Measurements from ENCODE around the gene IL25.

The IL25 gene

GRCh38 chr14:23406725-23407355, 34.2 kb downstream of the IL25 start:
- peaks cover 52 to 97% (median 72%) of the 10 kb centered on the region in 11 experiments for H3K27me3 ChIP-seq
- no peak for TF ChIP-seq Cebpa-rat (IDR thresholded peaks at IDR 0.05)
- H3K4me2 ChIP-seq: peak overlapping the region in 9 of 11 experiments; percentile 51 to 94 (median 82); a peak in 17 of 22 replicates
- H3K9me3 ChIP-seq (replicated peaks in 1 of 11): no peaks in the 10 kb centered on the region
- no peak overlapping the region for H3K4me3 ChIP-seq
- no peaks in the 10 kb centered on the region for H3K36me3 ChIP-seq
- H3K4me1 ChIP-seq: peaks cover 7 to 32% (median 28%) of the 10 kb centered on the region in 10 experiments; a peak in 17 of 20 replicates
- H4K20me1 ChIP-seq: peaks cover 0 to 67% (median 48%) of the 10 kb centered on the region in 11 experiments; a peak in 16 of 22 replicates
- H3K9ac ChIP-seq: no peak overlapping the region
- no peak overlapping the region for H3K27ac ChIP-seq

DNA sequence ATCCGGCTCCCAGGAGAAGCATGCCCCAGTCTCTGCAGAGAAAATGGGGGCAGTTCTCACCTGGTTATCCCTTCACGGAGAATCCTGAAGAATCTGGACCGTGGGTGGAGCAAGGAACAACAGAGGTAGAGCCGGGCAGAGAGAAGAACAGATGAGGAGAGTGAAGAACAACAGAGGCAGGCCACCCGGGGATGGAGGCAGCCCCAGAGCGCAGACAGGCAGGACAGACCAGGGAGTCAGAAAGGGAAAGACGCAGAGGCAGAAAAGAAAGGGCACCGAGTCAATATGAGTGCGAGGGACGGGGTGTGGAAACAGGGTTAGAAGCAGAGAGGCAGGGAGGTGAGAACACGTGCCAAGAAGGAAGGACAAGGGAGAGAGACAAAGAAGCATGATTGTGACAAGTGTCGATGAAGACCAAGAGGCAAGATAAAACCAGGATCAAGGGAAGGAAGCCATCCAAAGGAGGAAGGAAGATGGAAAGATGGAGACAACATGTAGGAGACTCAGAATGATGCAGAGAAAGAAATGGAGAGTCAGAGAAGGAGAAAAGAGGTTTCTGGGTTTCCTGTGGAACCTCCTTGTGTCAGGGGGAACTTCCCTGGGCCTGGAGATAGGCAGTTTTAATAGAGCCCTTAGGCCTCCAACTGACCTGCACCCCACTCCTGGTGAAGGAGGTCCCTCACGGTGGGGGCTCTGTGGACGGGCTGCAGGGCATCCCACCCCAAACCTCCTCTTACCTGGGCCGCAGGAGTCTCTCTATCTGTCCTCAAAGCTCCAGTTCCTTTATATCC, 35.1 kb downstream of the IL25 start, which contains the start of gene MYH6:
TSS of gene MYH6 (minus strand) at position 758 of the 791 bp plus-strand sequence. CDS start 1,050 bp downstream, outside the sequence.
- Histone ChIP-seq H3K4me1 (peaks cover 7 to 32% (median 28%) of the 10 kb centered on the region in 10 experiments; a peak in 17 of 20 replicates), H4K20me1 (peaks cover 0 to 72% (median 48%) of the 10 kb centered on the region in 11 experiments; a peak in 16 of 22 replicates), H3K27ac (no peak within 1 kb of the TSS), H3K9me3 (replicated peaks in 1 of 11) (no peaks in the 10 kb centered on the region), H3K36me3 (no peaks in the 10 kb centered on the region), H3K9ac (no peak within 1 kb of the TSS), H3K27me3 (peaks cover 52 to 88% (median 68%) of the 10 kb centered on the region in 11 experiments), H3K4me2 (peak within 1 kb of the TSS in 6 of 11 experiments; percentile 71 to 94 (median 86); a peak in 8 of 22 replicates), H3K4me3 (no peak within 1 kb of the TSS)
- TF ChIP-seq Cebpa-rat (IDR thresholded peaks at IDR 0.05): no peak

DNA sequence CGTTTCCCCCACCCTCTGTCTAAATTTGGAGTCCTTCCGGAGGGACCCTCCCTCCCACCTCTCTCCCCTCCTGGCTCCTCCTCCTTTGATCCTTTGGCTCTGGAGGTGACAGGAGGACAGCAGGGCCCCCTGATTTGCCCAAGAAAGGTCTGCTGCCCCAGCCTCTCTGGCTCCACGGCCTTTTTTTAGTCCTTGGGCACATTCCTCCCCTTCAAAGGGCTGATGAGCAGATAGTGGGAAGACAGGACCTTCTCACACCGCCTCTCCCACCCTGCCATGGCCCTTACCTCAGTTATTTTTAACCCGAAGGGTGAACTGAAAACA, 35.7 kb downstream of the IL25 start:
- Histone ChIP-seq H3K36me3 (no peaks in the 10 kb centered on the region), H3K4me3 (no peak overlapping the region), H3K4me1 (peaks cover 7 to 32% (median 28%) of the 10 kb centered on the region in 10 experiments; a peak in 17 of 20 replicates), H3K27ac (no peak overlapping the region), H3K9ac (no peak overlapping the region), H3K27me3 (peaks cover 48 to 83% (median 63%) of the 10 kb centered on the region in 11 experiments), H4K20me1 (peaks cover 0 to 69% (median 45%) of the 10 kb centered on the region in 11 experiments; a peak in 16 of 22 replicates), H3K4me2 (no peak overlapping the region), H3K9me3 (replicated peaks in 1 of 11) (no peaks in the 10 kb centered on the region)
- no peak for TF ChIP-seq Cebpa-rat (IDR thresholded peaks at IDR 0.05)

DNA sequence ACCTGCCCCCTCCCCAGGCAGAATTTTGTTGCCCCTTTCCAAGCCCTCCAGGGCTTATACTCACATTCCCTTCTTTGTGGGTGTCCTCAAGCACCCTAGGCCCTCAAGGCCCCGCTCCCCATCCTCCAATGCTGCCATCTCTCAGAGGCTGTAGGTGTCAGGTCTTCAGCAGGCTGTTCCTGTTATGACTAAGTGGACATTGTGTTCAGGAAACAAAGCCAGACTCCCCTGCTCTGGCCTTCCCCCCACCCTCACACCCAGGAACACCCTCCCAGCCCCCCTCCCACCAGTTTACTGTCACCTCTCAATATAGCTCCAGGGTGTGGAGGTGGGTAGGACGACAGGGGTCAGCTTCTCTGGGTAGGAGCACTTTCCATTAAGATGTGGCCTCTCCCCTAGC, 36.9 kb downstream of the IL25 start:
- Histone ChIP-seq H3K4me1 (peaks cover 7 to 31% (median 27%) of the 10 kb centered on the region in 10 experiments; a peak in 17 of 20 replicates), H4K20me1 (peaks cover 0 to 58% (median 33%) of the 10 kb centered on the region in 11 experiments; a peak in 16 of 22 replicates), H3K27me3 (peaks cover 36 to 71% (median 51%) of the 10 kb centered on the region in 11 experiments), H3K27ac (no peak overlapping the region), H3K9me3 (replicated peaks in 1 of 11) (no peaks in the 10 kb centered on the region), H3K4me2 (no peak overlapping the region), H3K9ac (no peak overlapping the region), H3K4me3 (no peak overlapping the region), H3K36me3 (no peaks in the 10 kb centered on the region)
- no peak for TF ChIP-seq Cebpa-rat (IDR thresholded peaks at IDR 0.05)

- Histone ChIP-seq H3K4me3 (no peak overlapping the region), H3K27ac (no peak overlapping the region), H3K36me3 (no peaks in the 10 kb centered on the region), H4K20me1 (peaks cover 0 to 52% (median 27%) of the 10 kb centered on the region in 11 experiments; a peak in 16 of 22 replicates), H3K9me3 (replicated peaks in 1 of 11) (no peaks in the 10 kb centered on the region), H3K4me1 (peaks cover 7 to 24% (median 22%) of the 10 kb centered on the region in 10 experiments; a peak in 17 of 20 replicates), H3K27me3 (peaks cover 30 to 64% (median 45%) of the 10 kb centered on the region in 11 experiments), H3K4me2 (no peak overlapping the region), H3K9ac (no peak overlapping the region)
- TF ChIP-seq Cebpa-rat (IDR thresholded peaks at IDR 0.05): no peak
Measured at GRCh38 chr14:23409966-23410635, 37.5 kb downstream of the IL25 start.

DNA sequence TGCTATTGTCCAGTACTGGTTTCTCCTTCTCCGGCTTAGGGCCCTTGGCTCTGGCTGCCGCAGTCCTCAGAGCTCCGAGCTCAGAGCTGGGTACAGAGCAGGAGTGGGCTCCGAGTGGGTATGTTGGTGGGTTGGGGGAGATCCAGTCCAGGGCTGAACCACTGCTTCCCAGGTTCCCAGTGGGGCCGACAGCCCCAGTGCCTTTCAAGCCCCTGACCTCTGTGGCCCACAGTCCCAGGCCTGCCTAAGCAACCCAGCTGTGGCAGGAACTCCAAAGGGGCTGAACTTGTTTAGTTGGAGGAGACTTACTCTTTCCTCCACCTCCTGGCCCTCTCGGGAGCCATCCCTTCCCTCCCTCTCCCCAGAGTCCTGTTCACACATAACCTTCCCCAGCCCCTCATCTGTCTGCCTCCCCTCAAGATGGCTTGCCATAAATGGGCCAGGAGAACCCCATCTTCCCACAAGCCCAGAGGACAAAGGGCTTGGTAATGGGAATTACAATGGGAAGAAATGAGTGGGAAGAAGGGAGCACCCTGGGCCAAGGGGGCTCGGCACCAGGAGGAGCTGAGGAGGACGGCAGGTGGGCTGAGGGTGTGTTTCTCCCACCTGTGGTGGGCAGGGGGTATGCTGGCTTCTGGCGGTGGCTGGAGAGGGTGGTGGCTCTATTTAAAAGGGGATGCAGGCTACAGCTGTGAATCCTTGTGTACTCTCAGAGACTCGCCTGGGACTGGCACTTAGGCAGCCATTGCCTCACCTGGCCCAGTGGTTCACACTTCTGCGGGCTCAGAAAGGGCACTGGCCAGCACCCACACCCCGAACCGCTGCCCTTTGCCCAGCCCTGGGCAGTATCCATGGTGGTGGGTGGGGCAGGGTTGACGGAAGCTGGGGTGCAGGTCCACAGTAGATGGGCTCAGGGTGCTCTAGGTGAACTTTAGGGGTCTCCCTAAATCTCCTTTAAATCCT, 39.2 kb downstream of the IL25 start:
- Histone ChIP-seq H3K4me3 (no peak overlapping the region), H3K9ac (no peak overlapping the region), H3K4me1 (peaks cover 0 to 7% (median 4%) of the 10 kb centered on the region in 10 experiments; a peak in 14 of 20 replicates), H3K27ac (no peak overlapping the region), H3K27me3 (peaks cover 12 to 48% (median 35%) of the 10 kb centered on the region in 11 experiments), H3K4me2 (no peak overlapping the region), H3K9me3 (replicated peaks in 1 of 11) (no peaks in the 10 kb centered on the region), H4K20me1 (peaks cover 0 to 34% (median 11%) of the 10 kb centered on the region in 11 experiments; a peak in 14 of 22 replicates), H3K36me3 (no peaks in the 10 kb centered on the region)
- TF ChIP-seq Cebpa-rat (IDR thresholded peaks at IDR 0.05): no peak

- Histone ChIP-seq H3K36me3 (no peaks in the 10 kb centered on the region), H3K9me3 (replicated peaks in 1 of 11) (no peaks in the 10 kb centered on the region), H4K20me1 (peaks cover 0 to 25% (median 0%) of the 10 kb centered on the region in 11 experiments; a peak in 5 of 22 replicates), H3K4me3 (no peak overlapping the region), H3K27me3 (peaks cover 0 to 30% (median 16%) of the 10 kb centered on the region in 11 experiments; a peak in 19 of 22 replicates), H3K27ac (no peak overlapping the region), H3K9ac (no peak overlapping the region), H3K4me2 (no peak overlapping the region), H3K4me1 (no peaks in the 10 kb centered on the region)
- no peak for TF ChIP-seq Cebpa-rat (IDR thresholded peaks at IDR 0.05)
Measured at GRCh38 chr14:23413681-23414080, 41.1 kb downstream of the IL25 start.

DNA sequence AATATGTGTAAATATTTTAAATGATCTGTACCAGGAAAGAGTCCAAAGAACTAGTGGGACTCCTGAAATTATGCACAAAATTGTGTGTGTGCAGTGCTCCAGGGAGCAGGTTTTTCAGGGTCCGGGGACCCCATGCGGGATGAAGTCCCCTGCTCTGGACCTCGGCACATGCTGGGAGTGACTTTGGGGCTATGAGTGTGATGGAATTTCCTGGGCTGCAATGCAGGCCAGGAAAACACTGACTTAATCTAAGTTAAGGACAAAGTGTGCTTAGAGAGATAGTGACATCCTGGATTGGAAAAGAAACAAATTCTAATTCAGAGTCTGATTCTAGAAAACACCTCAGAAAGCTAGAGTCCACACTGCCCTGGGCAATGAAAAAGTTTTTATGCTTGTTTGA, 41.6 kb downstream of the IL25 start:
- no peaks in the 10 kb centered on the region for H3K9me3 ChIP-seq (replicated peaks in 1 of 11)
- no peak overlapping the region for H3K27ac ChIP-seq
- H4K20me1 ChIP-seq: peaks cover 0 to 25% (median 0%) of the 10 kb centered on the region in 11 experiments; a peak in 4 of 22 replicates
- H3K4me3 ChIP-seq: no peak overlapping the region
- H3K27me3 ChIP-seq: peaks cover 0 to 24% (median 11%) of the 10 kb centered on the region in 11 experiments; a peak in 12 of 22 replicates
- no peak overlapping the region for H3K4me2 ChIP-seq
- TF ChIP-seq Cebpa-rat (IDR thresholded peaks at IDR 0.05): no peak
- no peaks in the 10 kb centered on the region for H3K4me1 ChIP-seq
- H3K9ac ChIP-seq: no peak overlapping the region
- H3K36me3 ChIP-seq: no peaks in the 10 kb centered on the region
